GM15510 (cell line): ENCODE measurements around the gene SMIM22.

Experiments used
- POLR2A ChIP-seq: IDR thresholded peaks from 3 replicates; pipeline ENCODE4 v1.6.1; 2011; ENCODE audit warnings: borderline replicate concordance; ENCODE audit not compliant: insufficient read length; ENCODE audit errors: extremely low read depth

The SMIM22 gene

DNA sequence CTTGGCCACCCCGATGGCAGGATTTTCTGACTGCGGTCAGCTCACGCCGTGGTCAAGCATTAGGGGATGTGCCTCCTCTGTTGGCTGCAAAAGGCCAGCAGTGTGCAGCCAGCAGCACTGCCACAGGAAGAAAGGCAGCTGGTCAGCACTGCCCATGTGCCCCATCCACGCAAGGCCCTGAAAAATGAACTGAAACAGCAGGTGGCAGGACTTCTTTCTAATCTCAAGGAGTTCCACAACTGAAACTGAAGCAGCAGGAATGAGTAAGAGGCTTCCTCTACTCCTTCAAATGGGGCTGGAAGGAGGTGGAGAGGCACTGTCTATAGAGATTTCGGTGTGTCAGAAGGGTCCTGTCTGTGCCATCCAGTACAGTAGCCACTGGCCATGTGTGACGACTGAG lies 31.4 kb upstream of the SMIM22 start:
- no peak for TF ChIP-seq POLR2A

GRCh38 chr16:4765511-4766474 lies 29.4 kb upstream of the SMIM22 start:
- no peak for TF ChIP-seq POLR2A

- TF ChIP-seq POLR2A: peak; percentile 64
Observed at GRCh38 chr16:4766875-4767628, 28.1 kb upstream of the SMIM22 start, which contains the start of gene ZNF500. Gene ZNF500, minus strand, starts transcription at chr16:4767162. Its CDS starts 1,184 bp downstream, at chr16:4765978.

DNA sequence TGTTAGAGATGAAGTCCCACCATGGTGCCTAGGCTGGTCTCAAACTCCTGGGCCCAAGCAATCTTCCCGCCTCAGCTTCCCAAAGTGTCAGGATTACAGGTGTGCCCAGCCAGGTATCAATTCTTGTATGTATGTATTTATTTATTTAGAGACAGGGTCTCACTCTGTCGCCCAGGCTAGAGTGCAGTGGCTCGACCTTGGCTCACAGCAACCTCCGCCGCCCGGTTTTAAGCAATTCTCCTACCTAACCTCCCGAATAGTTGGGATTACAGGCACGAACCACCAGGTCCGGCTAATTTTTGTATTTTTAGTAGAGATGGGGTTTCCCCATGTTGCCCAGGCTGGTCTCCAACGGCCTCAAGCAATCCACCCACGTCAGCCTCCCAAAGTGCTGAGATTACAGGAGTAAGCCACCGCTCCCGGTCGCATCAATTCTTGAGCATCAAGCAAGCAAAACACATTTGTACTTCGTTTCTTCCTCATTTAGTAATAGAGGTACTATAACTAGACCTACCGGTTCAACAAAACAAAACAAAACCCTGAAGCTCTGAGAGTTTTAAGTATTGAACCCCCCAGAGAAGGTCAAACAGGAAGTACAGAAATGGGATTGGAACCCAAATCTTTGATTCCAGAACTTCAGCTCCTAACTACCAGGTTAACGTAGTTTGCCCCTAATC lies 27.2 kb upstream of the SMIM22 start:
- TF ChIP-seq POLR2A: no peak

- TF ChIP-seq POLR2A: peak; percentile 78
Observed at GRCh38 chr16:4768549-4769305, 26.4 kb upstream of the SMIM22 start.

DNA sequence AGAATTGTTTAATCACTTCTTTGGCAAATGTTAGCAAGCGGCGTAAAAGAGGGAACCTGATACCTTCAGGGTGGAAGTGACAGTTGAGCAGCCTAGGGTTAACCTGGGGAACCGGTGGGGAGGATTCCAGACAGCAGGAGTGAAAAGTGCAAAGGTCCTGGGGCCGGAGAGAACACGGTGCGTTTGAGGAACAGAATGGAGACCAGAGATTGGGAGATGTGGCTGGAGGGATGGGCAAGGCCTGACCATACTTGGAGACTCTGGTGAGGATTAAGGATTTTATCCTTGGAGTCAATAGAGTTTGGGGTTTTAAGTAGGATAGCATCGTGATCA lies 25.9 kb upstream of the SMIM22 start:
- no peak for TF ChIP-seq POLR2A

DNA sequence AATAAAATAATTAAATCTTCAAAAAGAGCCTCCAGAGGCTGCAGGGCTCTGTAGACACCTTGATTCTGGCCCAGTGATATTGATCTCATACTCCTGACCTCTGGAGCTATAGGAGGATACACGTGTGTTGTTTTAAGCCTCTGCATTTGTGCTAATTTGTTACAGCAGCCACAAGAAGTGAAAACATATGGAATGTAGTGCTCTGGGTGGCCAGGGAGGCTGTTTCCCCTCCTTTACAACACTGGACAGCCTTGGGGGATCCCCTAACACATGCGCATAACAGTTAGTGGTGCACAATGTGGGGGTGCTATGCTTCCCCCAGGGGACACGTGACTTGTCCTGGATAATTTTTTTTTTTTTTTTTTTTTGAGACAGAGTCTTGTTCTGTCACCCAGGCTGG lies 23.5 kb upstream of the SMIM22 start:
- no peak for TF ChIP-seq POLR2A

- TF ChIP-seq POLR2A: no peak
Observed at GRCh38 chr16:4772351-4772750, 22.8 kb upstream of the SMIM22 start.

DNA sequence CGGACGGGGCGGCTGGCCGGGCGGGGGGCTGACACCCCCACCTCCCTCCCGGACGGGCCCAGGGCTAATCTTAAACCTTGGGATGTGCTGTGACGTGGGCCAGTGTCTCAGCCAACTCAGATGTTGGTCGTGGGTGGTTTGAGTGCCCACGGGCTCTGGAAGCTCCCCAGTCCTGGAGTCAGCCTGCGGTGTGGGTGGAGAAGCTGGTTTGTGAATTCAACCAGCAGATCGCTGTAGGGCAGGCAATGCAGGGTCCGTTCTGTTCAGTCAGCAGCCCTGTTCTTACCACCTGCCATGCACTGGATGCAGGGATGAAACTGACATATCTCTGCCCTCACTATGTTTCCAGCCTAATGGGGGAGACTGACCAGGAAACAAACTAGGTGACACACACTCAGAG lies 20.2 kb upstream of the SMIM22 start:
- no peak for TF ChIP-seq POLR2A

GRCh38 chr16:4776141-4776705 lies 18.9 kb upstream of the SMIM22 start:
- TF ChIP-seq POLR2A: no peak

DNA sequence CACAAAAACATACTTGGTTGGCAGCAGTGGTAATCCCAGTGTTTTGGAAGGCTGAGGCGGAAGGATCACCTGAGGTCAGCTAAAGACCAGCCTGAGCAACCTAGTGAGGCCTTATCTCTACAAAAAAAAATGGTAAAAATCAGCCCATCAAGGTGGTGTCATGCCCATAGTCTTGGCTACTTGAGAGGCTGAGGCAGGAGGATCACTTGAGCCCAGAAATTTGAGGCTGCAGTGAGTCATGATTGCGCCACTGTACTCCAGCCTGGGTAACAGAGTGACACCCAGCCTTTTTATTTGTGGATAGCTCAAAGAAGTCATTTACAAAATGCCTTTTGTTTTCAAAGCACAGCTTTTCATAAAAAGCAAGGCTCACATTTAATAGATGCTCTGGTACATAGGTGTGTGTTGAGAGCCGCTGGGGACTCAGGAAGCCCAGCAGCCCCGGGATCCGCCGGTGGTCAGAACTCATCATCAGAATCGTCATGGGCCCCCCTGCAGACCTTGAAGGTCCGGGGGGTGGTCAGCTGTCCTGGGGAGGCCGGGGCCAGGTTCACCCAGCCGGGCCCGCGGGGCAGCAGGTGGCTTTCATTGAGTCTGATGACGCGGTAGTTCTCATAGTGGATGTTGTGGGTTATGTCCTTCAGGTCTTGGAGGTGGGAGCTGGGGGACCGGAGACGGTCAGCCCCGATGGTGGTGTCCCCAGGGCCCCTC lies 17.7 kb upstream of the SMIM22 start:
- no peak for TF ChIP-seq POLR2A

- TF ChIP-seq POLR2A: no peak
Observed at GRCh38 chr16:4778050-4778392, 17.1 kb upstream of the SMIM22 start.

- TF ChIP-seq POLR2A: no peak
Observed at GRCh38 chr16:4780235-4780634, 14.9 kb upstream of the SMIM22 start.

GRCh38 chr16:4783251-4783950 lies 11.8 kb upstream of the SMIM22 start:
- TF ChIP-seq POLR2A: no peak

GRCh38 chr16:4783951-4784336 lies 11.2 kb upstream of the SMIM22 start:
- TF ChIP-seq POLR2A: no peak
